Stimulated activated CD4-positive, alpha-beta T cell treated with anti-CD3 and anti-CD28 coated beads, TNF-alpha, amount 100 ng/mL, for 4 hours (primary cell): Measurements from ENCODE around the gene ADD3.

Source experiments
- DNase-seq, 3 experiments: peaks; one replicate each; pipeline ENCODE4 v3.0.0-alpha.2; 2020; ENCODE audit warnings: low read depth in 3 of 3

ADD3 gene

DNA sequence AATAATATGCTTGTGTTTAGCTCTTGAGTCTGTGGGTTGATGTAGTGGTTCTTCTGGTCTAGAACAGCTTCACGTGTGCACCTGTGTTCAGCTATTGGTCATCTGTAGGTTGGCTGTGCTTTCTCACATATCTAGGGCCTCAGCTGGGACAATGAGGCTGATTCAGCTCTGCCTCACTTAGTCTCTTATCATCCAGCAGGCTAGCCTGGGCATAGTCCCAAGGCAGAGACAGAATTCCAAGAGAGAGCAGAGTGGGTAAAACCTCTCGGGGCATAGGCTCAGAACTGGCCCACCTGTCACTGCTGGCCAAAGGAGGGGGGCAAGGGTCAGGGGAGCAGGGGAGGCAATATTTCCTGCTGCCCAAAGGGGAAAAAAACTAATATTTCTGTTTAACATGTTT, 167.6 kb downstream of the ADD3 start:
- DNase-seq, result no peak

- no peak for DNase-seq
Measured at GRCh38 chr10:110176141-110177030, 168.6 kb downstream of the ADD3 start.

DNA sequence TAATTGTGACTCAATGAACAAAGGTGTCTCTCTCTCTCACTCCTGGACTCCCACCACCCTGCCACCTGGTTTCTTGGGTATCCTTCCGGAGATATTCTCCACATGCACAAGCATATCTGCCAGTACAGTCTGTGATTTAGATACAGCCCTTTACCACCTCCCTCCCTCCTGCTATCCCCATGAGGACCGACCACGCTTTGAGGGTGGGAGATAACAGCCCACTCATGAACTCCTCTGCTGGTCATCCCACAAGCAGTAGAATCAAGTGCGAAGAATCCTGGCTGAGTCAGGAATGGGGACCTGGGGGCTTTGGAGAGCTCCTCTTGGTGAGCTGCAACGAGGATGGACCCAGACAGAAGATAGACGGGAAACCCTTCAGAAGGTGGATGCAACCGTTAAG, 171.4 kb downstream of the ADD3 start:
- no peak for DNase-seq

DNA sequence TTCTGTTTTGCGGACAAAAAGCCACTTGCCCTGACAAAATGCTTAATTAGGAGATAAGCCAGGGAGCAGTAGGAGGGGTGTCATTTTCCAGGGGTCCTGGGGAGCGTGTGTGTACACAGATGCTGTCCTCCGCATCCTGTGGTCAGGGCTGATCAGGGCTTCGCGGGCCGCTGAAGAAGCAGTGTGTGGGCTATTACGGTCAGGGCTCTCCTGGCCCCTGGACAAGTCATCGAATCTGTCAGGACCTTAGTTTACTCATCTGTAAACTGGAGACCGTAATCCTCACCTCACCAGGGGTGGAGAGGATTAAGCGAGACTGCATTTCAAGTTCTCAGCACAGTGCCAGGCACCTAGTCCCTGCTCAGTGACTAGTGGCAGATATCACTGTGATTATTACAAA, 173.7 kb downstream of the ADD3 start:
- DNase-seq, result no peak

GRCh38 chr10:110181911-110182310, 174.1 kb downstream of the ADD3 start:
- DNase-seq, result no peak

DNA sequence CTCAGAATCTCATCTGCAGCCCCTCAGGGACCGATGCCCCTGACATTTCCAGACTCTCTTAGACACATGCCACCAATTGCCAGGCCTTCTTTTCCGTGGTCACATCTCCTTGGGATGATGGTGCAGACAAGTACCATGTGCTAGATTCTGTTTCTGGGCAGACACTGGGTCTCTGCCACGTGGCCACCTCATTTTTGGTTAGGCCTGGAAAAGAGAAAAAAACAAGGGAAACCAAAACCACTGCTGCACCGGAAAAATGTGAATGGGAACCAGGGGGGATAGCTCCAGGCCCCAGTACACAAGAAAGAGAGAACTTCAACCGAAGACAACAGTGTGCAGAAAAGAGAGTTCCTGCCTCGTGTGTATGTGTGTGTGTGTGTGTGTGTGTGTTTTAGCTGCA, 176.6 kb downstream of the ADD3 start:
- DNase-seq, result no peak
